GM13977 (cell line): Measurements from ENCODE around the gene HNRNPL.

Experiments used
- DNase-seq: peaks from one replicate; pipeline ENCODE4 v3.0.0; 2012; ENCODE audit warnings: low spot score
- CTCF ChIP-seq: IDR thresholded peaks from 2 replicates; pipeline ENCODE4 v1.5.1; 2012; ENCODE audit warnings: mild to moderate bottlenecking, control low read depth; ENCODE audit not compliant: insufficient read depth; ENCODE audit errors: extremely low read depth, missing control alignments
- in situ Hi-C: fragments of 300-500 bp; cut with MboI; formaldehyde crosslinking; loops from one replicate; pipeline ENCODE4 v1.12.0; 2022; ENCODE audit warnings: low sequenced_read_pairs, low pct_unique_long_range_greater_than_20kb, mixed read lengths, inconsistent platforms; ENCODE audit not compliant: unreplicated experiment

The HNRNPL gene

DNA sequence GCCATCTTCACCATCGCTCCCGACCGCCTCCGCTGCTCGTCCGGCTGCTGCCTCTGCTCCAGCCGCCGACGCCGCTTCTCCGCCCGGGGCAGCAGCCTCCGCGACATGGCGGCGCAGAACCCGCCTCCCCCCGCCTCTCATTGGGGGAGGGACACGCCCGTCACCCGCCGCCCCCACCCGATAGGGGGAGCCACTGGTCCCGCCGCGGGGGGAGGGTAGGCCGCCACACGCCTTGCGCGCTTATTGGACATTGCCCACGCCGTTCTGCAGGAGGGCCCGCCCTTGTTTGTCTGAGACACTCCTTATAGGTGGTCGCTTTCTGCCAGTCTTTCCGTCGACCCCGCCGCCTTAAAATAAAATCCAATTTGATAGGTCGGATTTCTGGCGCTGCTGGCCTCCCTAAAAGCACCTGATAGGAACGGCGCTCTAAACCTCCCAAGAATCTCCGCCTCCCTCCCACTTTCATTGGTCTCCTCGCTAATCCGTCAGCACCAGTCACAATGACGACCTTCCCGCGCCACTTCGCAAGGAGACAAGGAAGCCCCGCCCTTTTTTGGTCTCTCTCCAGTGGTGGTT is at the start of gene HNRNPL:
HNRNPL (minus strand) TSS at position 127 of the 576 bp plus-strand sequence; CDS start at position 107, 20 bp downstream.
- peak; percentile 41 for TF ChIP-seq CTCF
- DNase-seq: peak; percentile 97
- in situ Hi-C loops: no loop called here

- DNase-seq: no peak
- TF ChIP-seq CTCF: no peak
- in situ Hi-C loops: no loop called here
Measured at GRCh38 chr19:38898788-38899446, 49.1 kb upstream of the HNRNPL start.

DNA sequence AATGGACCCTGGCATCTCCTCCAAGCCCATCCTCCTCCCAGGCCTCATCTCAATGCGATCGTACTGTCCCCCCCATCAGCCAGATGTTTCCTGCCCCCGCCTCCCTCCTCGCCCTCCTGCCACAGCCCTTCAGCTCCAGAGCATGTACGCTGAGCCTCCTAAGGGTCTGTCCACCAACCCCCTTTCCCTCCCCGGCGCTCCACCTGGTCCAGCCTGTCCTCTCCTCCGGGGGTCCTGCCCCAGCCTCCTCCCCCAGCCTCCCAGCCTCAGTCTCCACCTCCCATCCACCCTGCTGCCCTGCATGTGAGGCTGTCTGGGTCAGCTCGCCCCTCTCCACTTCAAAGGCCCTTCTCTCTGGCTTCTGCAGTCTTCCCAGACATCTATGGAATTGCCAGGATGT is 45.2 kb upstream of the HNRNPL start:
- no peak for DNase-seq
- in situ Hi-C loops: no loop called here
- TF ChIP-seq CTCF: no peak

GRCh38 chr19:38893341-38893771 is 43.6 kb upstream of the HNRNPL start:
- in situ Hi-C loops: no loop called here
- DNase-seq: no peak
- no peak for TF ChIP-seq CTCF

DNA sequence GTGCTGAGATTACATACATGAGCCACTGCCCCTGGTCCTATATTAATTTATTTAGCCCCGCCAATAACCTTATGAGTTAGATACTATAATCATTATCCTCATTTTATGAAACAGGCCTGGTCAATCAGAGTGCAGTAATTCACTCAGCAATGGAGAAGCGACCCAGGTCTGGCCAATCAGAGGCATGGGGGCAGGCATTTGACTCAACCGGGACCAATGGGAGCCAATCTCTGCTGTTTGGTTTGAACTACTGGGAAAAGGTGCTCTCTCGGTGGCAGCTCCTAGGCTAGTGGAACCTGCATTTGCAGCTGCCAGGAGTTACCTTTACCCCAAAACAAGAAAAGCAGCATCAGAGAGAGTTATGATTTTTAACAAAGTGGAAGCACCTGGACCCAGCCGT is 43.1 kb upstream of the HNRNPL start:
- DNase-seq: no peak
- in situ Hi-C loops: no loop called here
- no peak for TF ChIP-seq CTCF

DNA sequence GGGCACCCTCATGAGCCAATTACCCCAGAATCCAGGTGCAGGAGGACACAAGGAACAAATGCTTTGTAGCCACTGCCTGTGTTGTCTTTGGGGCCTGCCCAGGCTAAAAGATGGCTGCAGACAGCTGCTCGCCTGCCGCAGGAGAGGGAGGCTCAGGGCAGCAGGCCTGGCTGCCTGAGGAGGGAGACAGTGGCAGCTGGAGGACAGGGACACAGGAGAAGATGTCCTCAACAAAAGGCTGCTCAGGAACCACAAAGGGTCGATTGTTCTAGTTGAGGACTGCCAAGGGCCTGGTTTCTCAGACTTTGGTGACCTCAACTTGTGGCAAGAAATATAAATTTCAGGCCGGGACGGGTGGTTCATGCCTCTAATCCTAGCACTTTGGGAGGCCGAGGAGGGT is 42.0 kb upstream of the HNRNPL start:
- in situ Hi-C loops: no loop called here
- no peak for TF ChIP-seq CTCF
- no peak for DNase-seq
